Epithelial cell of proximal tubule (primary cell): ENCODE results near the gene CEBPB. TPM values are rescaled to one million over a fixed set of nuclear protein-coding genes. Genes with fewer than 3 reads are reported as not detected.

Experiments used
- DNase-seq: peaks from one replicate; pipeline ENCODE4 v3.0.0-alpha.2; 2011; ENCODE audit warnings: low read depth
- H3K4me3 ChIP-seq: 2 replicates; pipeline ENCODE4 v1.5.1; 2011; ENCODE audit warnings: low read depth, mild to moderate bottlenecking, low read length
- CTCF ChIP-seq: conservative IDR thresholded peaks from 2 replicates; pipeline ENCODE4 v1.5.1; 2012; ENCODE audit warnings: low read depth, mild to moderate bottlenecking, low read length
- total RNA-seq: library from RNA; depleted of rRNA; stranded (reverse); fragments of >200 nt; gene quantifications from 2 replicates; pipeline ENCODE4 v1.2.3, GENCODE V29; 2015

Gene CEBPB
- total RNA-seq, 1 donor from 2014 or later, result 24.9 TPM

GRCh38 chr20:50215101-50215690, 24.6 kb downstream of the CEBPB start:
- no peak for TF ChIP-seq CTCF
- DNase-seq, result no peak
- H3K4me3 ChIP-seq, result no peak overlapping the region

DNA sequence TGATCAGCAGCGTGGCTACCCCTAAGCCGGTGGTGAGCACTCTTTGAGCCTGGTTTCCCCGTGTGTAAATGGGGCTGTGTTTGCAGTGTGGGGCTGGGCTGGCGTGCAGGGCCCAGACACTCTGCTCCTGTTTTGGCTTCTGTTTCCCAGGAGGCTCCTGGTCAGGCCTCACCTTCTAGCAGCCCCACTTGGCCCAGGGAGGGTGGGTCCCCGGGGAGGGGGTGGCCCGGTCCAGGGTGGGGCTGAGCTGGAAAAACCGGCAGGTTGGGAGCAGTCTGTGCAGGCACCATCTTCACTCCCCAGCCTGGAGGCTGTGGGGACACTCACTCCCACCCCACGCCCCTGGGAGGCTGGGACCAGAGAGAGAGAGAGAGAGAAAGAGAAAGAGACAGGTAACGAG, 25.3 kb downstream of the CEBPB start:
- H3K4me3 ChIP-seq, result no peak overlapping the region
- no peak for DNase-seq
- TF ChIP-seq CTCF, result no peak

- H3K4me3 ChIP-seq, result no peak overlapping the region
- no peak for TF ChIP-seq CTCF
- no peak for DNase-seq
These were observed 26.0 kb downstream of the CEBPB start for GRCh38 chr20:50216543-50217206.

DNA sequence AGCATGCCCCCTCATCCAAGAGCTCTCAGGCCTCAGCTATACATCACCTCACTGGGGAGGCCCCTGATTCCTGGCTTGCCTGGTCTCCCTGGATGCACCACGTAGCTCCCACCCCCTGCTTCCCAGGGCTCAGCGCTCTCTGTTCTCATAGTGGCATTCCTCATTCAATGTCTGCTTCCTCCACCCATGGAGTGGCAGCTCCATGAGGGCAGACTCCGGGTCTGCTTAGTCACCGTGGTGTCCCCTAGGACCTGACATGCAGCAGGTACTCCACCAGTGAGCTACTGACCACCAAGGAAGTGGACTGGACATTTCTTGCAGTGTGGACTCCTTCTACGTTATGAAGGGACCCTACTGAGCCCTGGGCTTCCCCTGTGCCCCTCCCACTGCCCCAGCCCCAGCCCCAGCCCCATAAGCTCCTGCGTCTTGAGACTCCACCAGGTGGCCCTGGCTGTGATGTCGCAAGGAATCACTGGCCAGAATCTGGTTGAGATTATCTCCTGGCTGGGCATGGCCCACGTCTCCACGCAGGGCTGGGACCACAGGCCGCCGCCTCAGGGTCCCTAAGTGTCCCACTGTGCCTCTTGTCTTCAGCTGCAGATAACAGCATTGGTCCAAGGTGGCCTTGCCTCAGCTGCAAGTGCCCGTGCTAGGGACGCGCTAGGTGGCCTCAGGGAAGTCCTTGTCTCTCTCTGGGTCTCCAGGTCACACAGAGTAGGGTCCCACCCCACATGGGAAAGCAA, 26.7 kb downstream of the CEBPB start:
- DNase-seq, result no peak
- no peak for TF ChIP-seq CTCF
- H3K4me3 ChIP-seq, result no peak overlapping the region

DNA sequence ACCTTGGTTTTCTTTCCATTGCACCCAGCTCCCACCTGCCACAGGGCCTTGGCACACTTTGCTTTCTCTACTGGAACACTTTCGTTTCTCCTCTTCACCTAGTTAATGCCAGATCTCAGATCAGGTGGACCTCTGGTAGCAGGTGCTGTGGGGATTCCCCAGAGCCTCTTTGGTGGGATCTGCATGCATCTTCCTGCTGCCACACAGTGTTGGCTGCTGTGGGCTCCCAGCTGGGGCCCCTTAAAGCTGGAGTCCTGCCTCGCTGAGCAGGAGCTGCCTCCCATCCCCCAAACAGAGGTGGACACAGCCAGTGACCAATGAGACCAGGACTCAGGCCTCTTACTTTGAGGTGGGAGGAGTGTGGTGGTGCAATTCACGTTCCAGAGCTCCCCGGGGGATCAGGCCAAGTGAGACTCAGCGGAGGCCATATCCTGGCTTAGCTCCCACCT, 28.4 kb downstream of the CEBPB start:
- no peak for TF ChIP-seq CTCF
- DNase-seq, result no peak
- no peak overlapping the region for H3K4me3 ChIP-seq

DNA sequence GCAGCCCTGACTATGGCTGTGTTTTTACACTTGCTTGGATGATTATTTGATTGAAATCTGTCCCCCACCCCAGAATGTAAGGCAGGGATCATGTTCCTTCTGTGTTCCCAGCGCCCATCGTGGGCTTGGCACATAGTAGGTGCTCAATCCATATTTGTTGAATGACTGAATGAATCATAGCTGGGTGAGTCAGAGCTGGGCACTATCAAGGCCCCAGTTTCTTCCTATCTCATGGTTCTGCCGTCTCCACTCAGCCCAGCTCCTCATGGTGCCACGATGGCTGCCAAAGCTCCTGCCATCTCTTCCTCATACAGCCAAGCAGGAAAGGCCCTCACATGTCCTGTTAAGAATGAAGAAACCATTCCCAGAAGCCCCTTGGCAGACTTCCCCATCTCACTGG, 29.0 kb downstream of the CEBPB start:
- TF ChIP-seq CTCF, result no peak
- no peak overlapping the region for H3K4me3 ChIP-seq
- no peak for DNase-seq
